DND-41 (cell line): ENCODE measurements around the gene KCNT1.

Experiments used
- ATAC-seq: fragments of 200-7000 bp; cut with Tn5 transposase; 3 replicates; pipeline ENCODE4 v1.9.1; 2021; ENCODE audit warnings: low read depth; ENCODE audit not compliant: insufficient read depth
- DNase-seq: peaks from one replicate; pipeline ENCODE4 v3.0.0-alpha.2; 2020
- H2AFZ ChIP-seq: 2 replicates; pipeline ENCODE4 v1.6.0; 2012; ENCODE audit warnings: low read depth, low read length
- H3K27ac ChIP-seq: 2 replicates; pipeline ENCODE4 v1.5.1; 2012; ENCODE audit warnings: low read length, inconsistent platforms
- H3K27me3 ChIP-seq: fragments of 200-600 bp; sonication (generic); 2 replicates; pipeline ENCODE4 v1.6.0; 2012; ENCODE audit warnings: low read length, mild to moderate bottlenecking, inconsistent platforms; ENCODE audit not compliant: insufficient read depth, poor library complexity
- H3K36me3 ChIP-seq: 2 replicates; pipeline ENCODE4 v1.5.1; 2012; ENCODE audit warnings: low read length, inconsistent platforms; ENCODE audit not compliant: insufficient read depth
- H3K4me1 ChIP-seq: 2 replicates; pipeline ENCODE4 v1.5.1; 2012; ENCODE audit warnings: mild to moderate bottlenecking, low read length; ENCODE audit not compliant: insufficient read depth
- H3K4me2 ChIP-seq: 2 replicates; pipeline ENCODE4 v1.6.0; 2012; ENCODE audit warnings: mild to moderate bottlenecking, moderate library complexity, low read length, inconsistent platforms; ENCODE audit not compliant: insufficient read depth
- H3K4me3 ChIP-seq, 2 experiments: fragments of 200-600 bp in 1 of 2; shearing (Covaris generic) in 1 of 2; 2 replicates each; pipeline ENCODE4 v1.5.1; 2012 to 2016; ENCODE audit warnings: inconsistent platforms in 2 of 2, low read length in 2 of 2, mild to moderate bottlenecking in 2 of 2, low read depth in 1 of 2, moderate library complexity in 1 of 2
- H3K79me2 ChIP-seq: 2 replicates; pipeline ENCODE4 v1.6.0; 2012; ENCODE audit warnings: low read length, inconsistent platforms; ENCODE audit not compliant: insufficient read depth
- H3K9ac ChIP-seq: 2 replicates; pipeline ENCODE4 v1.6.0; 2012; ENCODE audit warnings: low read depth, mild to moderate bottlenecking, inconsistent platforms, low read length, moderate library complexity
- H3K9me3 ChIP-seq: 2 replicates; pipeline ENCODE4 v1.5.1; 2012; ENCODE audit warnings: low read length, moderate library complexity, mild to moderate bottlenecking, inconsistent platforms; ENCODE audit not compliant: insufficient read depth, severe bottlenecking
- H4K20me1 ChIP-seq: 2 replicates; pipeline ENCODE4 v1.6.0; 2012; ENCODE audit warnings: low read length; ENCODE audit not compliant: insufficient read depth
- EZH2 ChIP-seq: IDR thresholded peaks from 3 replicates; pipeline ENCODE4 v1.6.1; 2012; ENCODE audit warnings: borderline replicate concordance, low read depth, mild to moderate bottlenecking, moderate library complexity, low read length, inconsistent platforms; ENCODE audit not compliant: severe bottlenecking
- TF ChIP-seq, protein P1 (sequence below): IDR thresholded peaks from 2 replicates; pipeline ENCODE4 v1.5.1; 2012; ENCODE audit warnings: borderline replicate concordance, low read length, moderate library complexity, mild to moderate bottlenecking; ENCODE audit not compliant: poor library complexity, severe bottlenecking; ENCODE audit errors: extremely low read depth

KCNT1 gene

DNA sequence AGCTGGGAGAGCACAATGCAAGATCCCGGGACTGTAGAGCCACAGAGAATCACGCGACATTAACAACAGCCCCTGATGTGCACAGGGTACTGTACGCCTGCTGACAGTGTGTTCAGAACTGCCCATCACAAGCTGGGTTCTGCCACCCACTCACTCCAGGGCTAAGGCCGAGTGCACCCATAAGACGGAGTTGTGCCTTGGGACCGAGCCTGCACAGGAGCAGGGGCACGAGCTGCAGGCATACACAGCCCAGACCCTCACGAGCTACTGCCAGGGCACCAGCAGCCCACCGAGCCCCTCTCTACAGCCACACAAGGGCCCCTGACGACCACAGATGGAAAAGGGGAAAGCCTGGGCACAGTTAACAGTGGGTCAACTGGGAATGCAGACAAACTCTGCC lies 137.5 kb downstream of the KCNT1 start:
- no peak overlapping the region for H3K4me2 ChIP-seq
- ATAC-seq (no peak), DNase-seq (no peak)
- peaks cover 21% of the 10 kb centered on the region for H3K36me3 ChIP-seq
- no peaks in the 10 kb centered on the region for H3K9me3 ChIP-seq
- H3K27ac ChIP-seq: no peak overlapping the region
- no peak overlapping the region for H3K9ac ChIP-seq
- TF ChIP-seq EZH2: no peak
- TF ChIP-seq, protein P1, sequence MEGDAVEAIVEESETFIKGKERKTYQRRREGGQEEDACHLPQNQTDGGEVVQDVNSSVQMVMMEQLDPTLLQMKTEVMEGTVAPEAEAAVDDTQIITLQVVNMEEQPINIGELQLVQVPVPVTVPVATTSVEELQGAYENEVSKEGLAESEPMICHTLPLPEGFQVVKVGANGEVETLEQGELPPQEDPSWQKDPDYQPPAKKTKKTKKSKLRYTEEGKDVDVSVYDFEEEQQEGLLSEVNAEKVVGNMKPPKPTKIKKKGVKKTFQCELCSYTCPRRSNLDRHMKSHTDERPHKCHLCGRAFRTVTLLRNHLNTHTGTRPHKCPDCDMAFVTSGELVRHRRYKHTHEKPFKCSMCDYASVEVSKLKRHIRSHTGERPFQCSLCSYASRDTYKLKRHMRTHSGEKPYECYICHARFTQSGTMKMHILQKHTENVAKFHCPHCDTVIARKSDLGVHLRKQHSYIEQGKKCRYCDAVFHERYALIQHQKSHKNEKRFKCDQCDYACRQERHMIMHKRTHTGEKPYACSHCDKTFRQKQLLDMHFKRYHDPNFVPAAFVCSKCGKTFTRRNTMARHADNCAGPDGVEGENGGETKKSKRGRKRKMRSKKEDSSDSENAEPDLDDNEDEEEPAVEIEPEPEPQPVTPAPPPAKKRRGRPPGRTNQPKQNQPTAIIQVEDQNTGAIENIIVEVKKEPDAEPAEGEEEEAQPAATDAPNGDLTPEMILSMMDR: no peak
- H3K27me3 ChIP-seq: no peaks in the 10 kb centered on the region
- peaks cover 27% of the 10 kb centered on the region for H3K79me2 ChIP-seq
- no peak overlapping the region for H3K4me3 ChIP-seq
- H4K20me1 ChIP-seq: peaks cover 51% of the 10 kb centered on the region
- no peak overlapping the region for H2AFZ ChIP-seq
- no peaks in the 10 kb centered on the region for H3K4me1 ChIP-seq

DNA sequence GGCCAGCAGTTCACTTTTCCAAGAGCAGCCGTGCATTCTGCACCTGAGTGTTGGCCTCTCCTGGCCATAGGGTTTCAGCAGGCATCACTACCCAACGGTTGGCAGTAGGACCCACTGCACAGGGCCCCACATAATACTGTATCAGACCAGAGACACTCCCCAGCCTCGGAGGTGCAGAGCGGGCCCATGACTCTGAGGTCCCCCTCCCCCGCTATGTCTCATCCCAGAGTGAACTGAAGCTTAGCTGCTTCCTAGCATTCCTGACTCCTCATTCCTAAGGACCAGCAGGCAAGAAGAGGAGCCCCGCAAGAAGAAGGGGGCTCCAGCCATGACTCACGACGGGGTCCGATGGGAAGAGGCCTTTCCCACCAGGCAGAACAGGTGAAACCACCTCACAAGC lies 138.1 kb downstream of the KCNT1 start:
- H3K9ac ChIP-seq: no peak overlapping the region
- H3K4me1 ChIP-seq: no peaks in the 10 kb centered on the region
- H3K4me3 ChIP-seq: no peak overlapping the region
- H4K20me1 ChIP-seq: peaks cover 45% of the 10 kb centered on the region
- no peaks in the 10 kb centered on the region for H3K27me3 ChIP-seq
- TF ChIP-seq EZH2: no peak
- TF ChIP-seq, protein P1: no peak
- H3K79me2 ChIP-seq: peaks cover 23% of the 10 kb centered on the region
- no peak for ATAC-seq
- no peaks in the 10 kb centered on the region for H3K9me3 ChIP-seq
- H3K27ac ChIP-seq: no peak overlapping the region
- no peak overlapping the region for H2AFZ ChIP-seq
- H3K4me2 ChIP-seq: no peak overlapping the region
- peaks cover 19% of the 10 kb centered on the region for H3K36me3 ChIP-seq
- no peak for DNase-seq

DNA sequence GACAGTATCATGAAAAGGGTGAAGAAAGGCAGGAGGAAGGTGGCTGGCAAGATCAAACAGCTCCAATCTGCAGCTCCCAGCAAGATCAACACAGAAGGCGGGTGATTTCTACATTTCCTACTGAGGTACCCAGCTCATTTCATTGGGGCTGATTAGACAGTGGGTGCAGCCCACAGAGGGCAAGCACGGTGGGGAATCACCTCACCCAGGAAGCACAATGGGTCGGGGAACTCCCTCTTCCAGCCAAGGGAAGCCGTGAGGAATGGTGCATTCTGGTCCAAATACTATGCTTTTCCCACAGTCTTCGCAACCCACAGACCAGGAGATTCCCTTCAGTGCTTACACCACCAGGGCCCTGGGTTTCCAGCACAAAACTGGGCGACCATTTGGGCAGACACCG lies 138.6 kb downstream of the KCNT1 start:
- Histone ChIP-seq H3K4me1 (no peaks in the 10 kb centered on the region), H2AFZ (no peak overlapping the region), H3K9ac (no peak overlapping the region), H3K27ac (no peak overlapping the region), H4K20me1 (peaks cover 42% of the 10 kb centered on the region), H3K4me2 (no peak overlapping the region), H3K36me3 (peaks cover 19% of the 10 kb centered on the region), H3K27me3 (no peaks in the 10 kb centered on the region), H3K9me3 (no peaks in the 10 kb centered on the region), H3K4me3 (no peak overlapping the region), H3K79me2 (peaks cover 22% of the 10 kb centered on the region)
- DNase-seq (no peak), ATAC-seq (no peak)
- TF ChIP-seq, protein P1: no peak
- no peak for TF ChIP-seq EZH2
